Thyroid gland (tissue), 4 donors: ENCODE data around the gene GCH1.
"Not testable (repeated sequence)": the region's sequence is repeated elsewhere in the genome, so short reads cannot be mapped to it uniquely, and the experiment has no call there.

Experiments used
- CTCF ChIP-seq, 6 experiments: fragments of 200-600 bp in 3 of 6; fragments of 450-650 bp in 3 of 6; sonication (generic) in 3 of 6; IDR thresholded peaks; one replicate each; pipeline ENCODE4 v1.5.1; 2016 to 2019; ENCODE audit warnings: antibody characterized with exemption in 6 of 6, mild to moderate bottlenecking in 2 of 6, inconsistent platforms in 1 of 6, moderate library complexity in 1 of 6
- POLR2A ChIP-seq, 2 donors: fragments of 450-650 bp; IDR thresholded peaks; one replicate each; pipeline ENCODE4 v1.6.1; 2017; ENCODE audit warnings: antibody characterized with exemption in 2 of 2, mild to moderate bottlenecking in 2 of 2, moderate library complexity in 1 of 2

DNA sequence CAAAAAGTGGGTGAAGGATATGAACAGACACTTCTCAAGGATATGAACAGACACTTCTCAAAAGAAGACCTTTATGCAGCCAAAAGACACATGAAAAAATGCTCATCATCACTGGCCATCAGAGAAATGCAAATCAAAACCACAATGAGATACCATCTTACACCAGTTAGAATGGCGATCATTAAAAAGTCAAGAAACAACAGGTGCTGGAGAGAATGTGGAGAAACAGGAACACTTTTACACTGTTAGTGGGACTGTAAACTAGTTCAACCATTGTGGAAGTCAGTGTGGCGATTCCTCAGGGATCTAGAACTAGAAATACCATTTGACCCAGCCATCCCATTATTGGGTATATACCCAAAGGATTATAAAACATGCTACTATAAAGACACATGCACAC, 27.0 kb downstream of the GCH1 start:
- not testable (repeated sequence) for TF ChIP-seq CTCF, POLR2A (IDR thresholded peaks at IDR 0.05)
